Right atrium auricular region (tissue), 2 donors: ENCODE results near the gene EVC. TPM values are rescaled to one million over a fixed set of nuclear protein-coding genes. Genes with fewer than 3 reads are reported as not detected.
A peak's percentile ranks its signal among the peaks of the same experiment; 100 is the strongest.
"Not testable (repeated sequence)": the region's sequence is repeated elsewhere in the genome, so short reads cannot be mapped to it uniquely, and the experiment has no call there.

Experiments used
- DNase-seq: peaks from one replicate; pipeline ENCODE4 v3.0.0-alpha.2; 2019; ENCODE audit warnings: low spot score
- H3K27ac ChIP-seq, 2 donors: fragments of 200-600 bp; sonication (generic); 1 replicate in 1 of 2; 2 replicates in 1 of 2; pipeline ENCODE4 v1.5.1; 2016 to 2019
- H3K27me3 ChIP-seq, 2 donors: fragments of 200-600 bp; sonication (generic); one replicate each; pipeline versions ENCODE4 v1.5.1 to v1.6.0; 2017 to 2019
- H3K36me3 ChIP-seq: fragments of 200-600 bp; sonication (generic); one replicate; pipeline ENCODE4 v1.5.1; 2016
- H3K4me1 ChIP-seq, 2 donors: fragments of 200-600 bp; sonication (generic); one replicate each; pipeline versions ENCODE4 v1.5.1 to v1.6.0; 2017 to 2019
- H3K4me3 ChIP-seq, 2 donors: fragments of 200-600 bp; sonication (generic); 1 replicate in 1 of 2; 2 replicates in 1 of 2; pipeline ENCODE4 v1.5.1; 2017 to 2019; ENCODE audit warnings: mild to moderate bottlenecking in 1 of 2, moderate library complexity in 1 of 2
- H3K9me3 ChIP-seq, 2 donors: fragments of 200-600 bp; sonication (generic); one replicate each; pipeline ENCODE4 v1.5.1; 2019
- total RNA-seq, 2 donors: library from RNA; depleted of rRNA; stranded (reverse); fragments of >200 nt; gene quantifications; one replicate each; pipeline ENCODE4 v1.1.0, GENCODE V29; 2016
- TF ChIP-seq, protein P1 (sequence below), 2 donors: fragments of 200-600 bp; sonication (generic); IDR thresholded peaks; one replicate each; pipeline ENCODE4 v1.5.1; 2019; ENCODE audit warnings: antibody characterized with exemption in 2 of 2

Gene EVC
- total RNA-seq, 2 donors from 2014 or later: 8.6 to 14.1 TPM

DNA sequence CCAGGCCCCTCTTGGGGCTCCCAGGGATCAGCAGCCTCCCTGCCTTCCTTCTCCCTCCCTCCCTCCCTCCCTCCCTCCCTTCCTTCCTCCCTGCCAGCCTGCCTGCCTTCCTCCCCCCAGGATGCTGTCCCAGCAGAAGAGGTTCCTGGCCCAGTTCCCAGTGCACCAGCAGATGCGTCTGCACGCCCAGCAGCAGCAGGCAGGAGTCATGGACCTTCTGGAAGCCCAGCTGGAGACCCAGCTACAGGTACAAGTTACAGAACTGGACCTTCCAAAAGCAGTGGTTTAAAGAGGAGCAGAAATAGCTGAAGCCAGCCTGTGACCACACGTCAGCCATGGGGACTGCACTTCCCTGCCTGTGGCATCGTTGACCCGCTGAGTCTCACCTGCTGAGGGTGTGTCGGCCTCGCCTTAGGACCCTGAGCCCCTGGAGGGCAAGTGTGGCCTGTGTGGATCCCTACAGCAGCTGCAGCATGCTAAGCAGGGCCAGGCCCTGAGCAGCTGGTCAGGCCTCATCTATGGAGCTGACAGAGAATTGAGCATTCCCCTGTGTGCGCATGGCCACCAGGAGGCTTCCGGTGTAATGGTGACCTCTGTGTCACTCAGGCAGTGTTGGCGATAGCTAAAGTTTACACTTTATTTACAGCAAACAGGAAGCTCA lies 97.2 kb downstream of the EVC start:
- Histone ChIP-seq H3K4me3 (no peak overlapping the region), H3K36me3 (peaks cover 45% of the 10 kb centered on the region), H3K4me1 (no peaks in the 10 kb centered on the region), H3K27me3 (no peaks in the 10 kb centered on the region), H3K27ac (no peak overlapping the region), H3K9me3 (peaks cover 0 to 9% of the 10 kb centered on the region in 2 donors)
- TF ChIP-seq, protein P1, sequence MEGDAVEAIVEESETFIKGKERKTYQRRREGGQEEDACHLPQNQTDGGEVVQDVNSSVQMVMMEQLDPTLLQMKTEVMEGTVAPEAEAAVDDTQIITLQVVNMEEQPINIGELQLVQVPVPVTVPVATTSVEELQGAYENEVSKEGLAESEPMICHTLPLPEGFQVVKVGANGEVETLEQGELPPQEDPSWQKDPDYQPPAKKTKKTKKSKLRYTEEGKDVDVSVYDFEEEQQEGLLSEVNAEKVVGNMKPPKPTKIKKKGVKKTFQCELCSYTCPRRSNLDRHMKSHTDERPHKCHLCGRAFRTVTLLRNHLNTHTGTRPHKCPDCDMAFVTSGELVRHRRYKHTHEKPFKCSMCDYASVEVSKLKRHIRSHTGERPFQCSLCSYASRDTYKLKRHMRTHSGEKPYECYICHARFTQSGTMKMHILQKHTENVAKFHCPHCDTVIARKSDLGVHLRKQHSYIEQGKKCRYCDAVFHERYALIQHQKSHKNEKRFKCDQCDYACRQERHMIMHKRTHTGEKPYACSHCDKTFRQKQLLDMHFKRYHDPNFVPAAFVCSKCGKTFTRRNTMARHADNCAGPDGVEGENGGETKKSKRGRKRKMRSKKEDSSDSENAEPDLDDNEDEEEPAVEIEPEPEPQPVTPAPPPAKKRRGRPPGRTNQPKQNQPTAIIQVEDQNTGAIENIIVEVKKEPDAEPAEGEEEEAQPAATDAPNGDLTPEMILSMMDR (IDR thresholded peaks at IDR 0.05): no peak
- DNase-seq: no peak

DNA sequence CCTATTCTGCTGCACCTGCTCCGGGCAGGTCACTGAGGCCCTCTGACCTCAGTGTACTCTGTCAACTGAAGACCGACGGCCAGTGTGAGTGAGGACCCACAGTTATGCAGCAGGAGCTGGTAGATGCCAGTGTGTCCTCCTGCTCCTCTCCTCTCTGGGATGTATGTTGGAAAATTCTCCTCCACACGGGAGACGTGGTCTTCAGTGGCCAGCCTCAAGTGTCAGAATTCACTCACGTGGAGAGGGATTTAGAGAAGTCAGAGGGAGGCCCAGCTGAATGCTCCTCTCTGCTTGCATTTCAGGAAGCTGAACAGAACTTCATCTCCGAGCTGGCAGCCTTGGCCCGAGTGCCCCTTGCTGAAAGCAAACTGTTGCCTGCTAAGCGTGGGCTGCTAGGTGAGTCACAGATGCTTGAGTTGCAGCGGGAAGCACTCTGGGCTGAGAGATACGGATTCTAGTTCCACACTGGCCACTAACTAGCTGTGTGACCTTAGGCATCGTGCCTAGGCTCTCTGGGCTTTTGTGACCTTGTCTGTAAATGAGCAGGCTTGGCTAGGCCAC lies 98.3 kb downstream of the EVC start:
- no peak for DNase-seq
- Histone ChIP-seq H3K27ac (no peak overlapping the region), H3K9me3 (peaks cover 0 to 9% of the 10 kb centered on the region in 2 donors), H3K36me3 (peaks cover 45% of the 10 kb centered on the region), H3K27me3 (no peaks in the 10 kb centered on the region), H3K4me1 (no peaks in the 10 kb centered on the region), H3K4me3 (no peak overlapping the region)
- TF ChIP-seq, protein P1 (IDR thresholded peaks at IDR 0.05): no peak

DNA sequence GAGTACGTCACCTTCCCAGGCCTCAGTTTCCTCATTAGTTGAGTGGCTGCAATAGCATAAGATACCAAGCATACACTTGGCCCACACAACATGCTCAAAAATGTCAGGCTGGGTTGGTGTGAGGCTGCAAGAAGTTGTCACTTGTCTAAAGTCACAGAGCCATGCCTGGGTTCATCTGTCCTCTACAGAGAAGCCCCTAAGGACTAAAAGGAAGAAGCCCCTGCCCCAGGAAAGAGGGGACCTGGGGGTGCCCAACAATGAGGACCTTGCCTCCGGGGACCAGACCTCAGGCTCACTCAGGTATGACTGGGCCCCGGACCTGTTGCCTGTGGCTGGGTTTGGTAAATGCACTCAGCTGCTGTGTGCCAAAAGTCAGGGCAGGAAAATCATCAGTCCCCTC lies 99.2 kb downstream of the EVC start:
- Histone ChIP-seq H3K27ac (no peak overlapping the region), H3K9me3 (peaks cover 0 to 9% of the 10 kb centered on the region in 2 donors), H3K27me3 (no peaks in the 10 kb centered on the region), H3K36me3 (peaks cover 45% of the 10 kb centered on the region), H3K4me1 (no peaks in the 10 kb centered on the region), H3K4me3 (no peak overlapping the region)
- DNase-seq: no peak
- TF ChIP-seq, protein P1 (IDR thresholded peaks at IDR 0.05): no peak

DNA sequence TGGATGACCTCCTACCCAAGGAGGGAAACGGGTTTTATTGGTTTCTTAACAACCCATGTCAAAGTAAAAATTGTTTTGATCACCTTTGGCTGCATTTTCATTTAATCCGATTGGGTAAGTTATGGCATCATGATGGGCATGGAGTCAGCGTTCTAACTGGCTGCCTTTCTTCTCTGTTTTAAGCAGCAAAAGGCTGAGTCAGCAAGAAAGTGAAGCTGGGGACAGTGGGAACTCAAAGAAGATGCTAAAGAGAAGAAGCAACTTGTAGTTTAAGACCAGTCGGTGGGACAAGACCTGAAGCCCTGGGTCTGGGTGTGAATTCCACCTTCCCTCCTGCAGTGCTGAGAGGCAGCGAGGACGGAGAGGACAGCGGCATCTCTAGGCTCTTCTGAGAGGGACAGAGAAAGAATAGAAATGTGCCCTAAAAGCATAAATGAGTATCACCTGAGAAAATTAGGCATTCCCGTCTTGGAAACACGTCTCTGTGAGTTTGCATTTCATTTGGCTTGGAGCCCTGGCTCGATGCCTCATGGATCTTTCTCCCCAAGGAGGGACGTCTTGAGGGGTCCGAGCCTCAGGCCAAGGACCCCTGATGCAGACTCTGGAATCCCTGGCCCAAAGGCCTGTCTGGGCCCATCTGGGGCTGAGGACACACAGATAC lies 99.9 kb downstream of the EVC start:
- H3K27me3 ChIP-seq: no peaks in the 10 kb centered on the region
- DNase-seq: no peak
- H3K36me3 ChIP-seq: peaks cover 45% of the 10 kb centered on the region
- peaks cover 0 to 9% of the 10 kb centered on the region in 2 donors for H3K9me3 ChIP-seq
- H3K4me3 ChIP-seq: no peak overlapping the region
- no peaks in the 10 kb centered on the region for H3K4me1 ChIP-seq
- TF ChIP-seq, protein P1 (IDR thresholded peaks at IDR 0.05): no peak
- H3K27ac ChIP-seq: no peak overlapping the region

DNA sequence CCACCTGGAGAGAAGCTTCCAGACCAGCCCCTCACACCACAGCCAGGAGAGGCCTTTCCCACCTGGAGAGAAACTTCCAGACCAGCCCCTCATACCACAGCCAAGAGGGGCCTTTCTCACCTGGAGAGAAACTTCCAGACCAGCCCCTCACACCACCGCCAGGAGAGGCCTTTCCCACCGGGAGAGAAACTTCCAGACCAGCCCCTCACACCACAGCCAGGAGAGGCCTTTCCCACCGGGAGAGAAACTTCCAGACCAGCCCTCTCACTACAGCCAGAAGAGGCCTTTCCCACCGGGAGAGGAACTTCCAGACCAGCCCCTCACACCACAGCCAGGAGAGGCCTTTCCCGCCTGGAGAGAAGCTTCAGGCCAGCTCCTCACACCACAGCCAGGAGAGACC lies 101.1 kb downstream of the EVC start:
- DNase-seq, H3K27me3 ChIP-seq, H3K4me1 ChIP-seq, H3K9me3 ChIP-seq, H3K4me3 ChIP-seq, H3K27ac ChIP-seq: not testable (repeated sequence)
- peaks cover 45% of the 10 kb centered on the region for H3K36me3 ChIP-seq

DNA sequence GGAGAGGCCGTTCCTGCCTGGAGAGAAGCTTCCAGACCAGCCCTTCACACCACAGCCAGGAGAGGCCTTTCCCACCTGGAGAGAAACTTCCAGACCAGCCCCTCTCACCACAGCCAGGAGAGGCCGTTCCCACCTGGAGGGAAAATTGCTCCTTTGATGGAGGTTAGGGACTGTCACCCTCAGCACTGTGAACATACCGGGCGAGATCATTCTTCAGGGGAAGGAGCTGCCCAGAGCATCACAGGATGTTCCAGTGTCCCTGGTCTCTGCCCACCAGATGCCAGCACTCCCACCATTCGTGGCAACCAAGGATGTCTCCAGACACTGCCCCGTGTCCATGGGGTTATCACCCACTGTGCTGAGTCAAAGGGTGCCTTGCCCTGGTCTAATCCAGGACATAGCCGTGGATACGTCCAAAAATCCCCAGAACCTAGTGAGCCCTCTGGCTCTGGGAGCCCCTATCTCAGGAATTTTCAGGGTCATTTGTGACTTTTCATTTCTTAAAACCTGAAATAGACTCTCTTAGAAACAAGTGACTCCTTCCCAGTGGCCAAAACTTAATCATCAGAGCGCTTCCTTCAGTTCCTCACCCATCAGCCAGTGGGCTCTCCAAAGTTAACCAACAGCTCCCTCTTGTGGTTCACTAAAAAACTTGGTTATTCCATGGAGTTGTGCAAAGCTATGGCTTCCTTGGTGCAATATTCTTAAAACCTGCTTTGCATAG lies 101.7 kb downstream of the EVC start:
- peaks cover 0 to 9% of the 10 kb centered on the region in 2 donors for H3K9me3 ChIP-seq
- no peak overlapping the region for H3K4me3 ChIP-seq
- DNase-seq: no peak
- TF ChIP-seq, protein P1 (IDR thresholded peaks at IDR 0.05): peak; percentile 50 to 76
- H3K27ac ChIP-seq: no peak overlapping the region
- H3K36me3 ChIP-seq: peaks cover 45% of the 10 kb centered on the region
- no peaks in the 10 kb centered on the region for H3K4me1 ChIP-seq
- H3K27me3 ChIP-seq: no peaks in the 10 kb centered on the region
